ENCODE measurements around the gene CATSPERZ. TPM values are rescaled to one million over a fixed set of nuclear protein-coding genes. Genes with fewer than 3 reads are reported as not detected.
A peak's percentile ranks its signal among the peaks of the same experiment; 100 is the strongest.
"Not testable (repeated sequence)": the region's sequence is repeated elsewhere in the genome, so short reads cannot be mapped to it uniquely, and the experiment has no call there.

Gene CATSPERZ
- polyA plus RNA-seq, 6 donors from 2014 or later, result not detected

DNA sequence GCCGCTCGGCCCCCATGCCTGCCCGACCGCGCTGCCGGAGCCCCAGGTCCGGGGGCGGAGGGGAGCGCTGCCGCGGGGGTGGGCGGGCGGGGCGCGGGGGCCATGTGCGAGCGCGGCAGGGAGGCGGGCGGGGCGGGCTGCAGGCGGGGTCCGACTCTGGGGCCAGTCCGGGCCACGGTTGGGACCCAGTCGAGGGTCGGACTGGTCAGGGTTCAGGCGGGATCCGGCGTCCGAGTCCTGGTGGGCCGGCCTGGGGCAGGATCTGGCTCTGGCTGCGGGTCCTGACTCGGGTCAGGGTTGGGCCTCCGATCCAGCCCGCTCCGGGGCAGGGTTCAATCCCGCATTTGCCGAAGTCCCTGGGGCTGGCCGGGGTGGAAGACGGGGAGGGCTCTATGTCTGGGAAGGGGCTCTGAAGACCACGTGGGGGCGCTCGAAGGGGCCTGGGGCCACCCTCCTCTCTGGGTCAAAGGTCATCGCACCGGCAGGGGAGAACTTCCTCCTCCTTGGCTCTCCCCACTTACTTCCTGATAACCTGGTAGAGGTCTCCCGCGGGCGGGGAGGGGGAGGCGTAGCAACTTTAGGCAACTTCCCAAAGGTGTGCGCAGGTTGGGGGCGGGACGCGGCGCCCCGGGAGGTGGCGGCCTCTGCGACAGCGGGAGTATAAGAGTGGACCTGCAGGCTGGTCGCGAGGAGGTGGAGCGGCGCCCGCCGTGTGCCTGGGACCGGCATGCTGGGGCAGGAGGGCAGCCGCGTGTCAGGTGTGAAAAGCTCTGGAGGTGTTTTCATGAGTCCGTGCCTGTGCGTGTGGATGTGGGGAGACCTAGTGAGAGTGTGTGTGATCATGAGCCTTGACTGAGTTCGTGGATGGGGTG, 5.8 kb downstream of the CATSPERZ start:
- ATAC-seq (ENCODE audit: low read depth in 2 of 2), result peak; percentile 17 to 22
- Mint-ChIP-seq H3K27me3 (peaks cover 1 to 12% (median 8%) of the 10 kb centered on the region in 3 donors), H3K4me1 (peaks cover 10 to 43% (median 32%) of the 10 kb centered on the region in 3 donors)

DNA sequence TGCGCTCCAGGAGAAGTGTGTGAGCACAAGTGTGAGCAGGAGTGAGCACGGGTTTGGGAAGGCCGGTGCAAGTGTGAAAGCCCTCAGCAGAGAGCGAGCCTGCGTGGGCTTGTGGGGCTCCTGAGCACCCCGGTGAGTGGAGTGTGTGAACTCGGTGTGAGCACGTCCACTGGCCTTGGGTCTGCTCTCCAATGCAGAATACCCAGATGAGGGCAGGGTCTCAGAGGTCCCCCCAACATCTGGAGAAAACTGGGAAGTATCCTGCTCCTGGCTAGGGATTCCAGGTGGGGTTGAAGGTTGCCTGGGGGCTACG, 6.4 kb downstream of the CATSPERZ start:
- DNase-seq, result no peak
- ATAC-seq (ENCODE audit: low read depth in 2 of 2), result no peak
- peak overlapping the region; percentile 94 to 100 (median 98) for H3K4me3 Mint-ChIP-seq
- H3K27me3 Mint-ChIP-seq, result peaks cover 0 to 10% (median 5%) of the 10 kb centered on the region in 3 donors
- no peaks in the 10 kb centered on the region for H3K9me3 Mint-ChIP-seq
- peaks cover 10 to 39% (median 30%) of the 10 kb centered on the region in 3 donors for H3K4me1 Mint-ChIP-seq
- peak overlapping the region; percentile 89 to 98 (median 96) for H3K27ac Mint-ChIP-seq
- no peaks in the 10 kb centered on the region for H3K36me3 Mint-ChIP-seq

More for the DNA sequence above, 5.8 kb downstream of the CATSPERZ start:
- no peaks in the 10 kb centered on the region for H3K36me3 Mint-ChIP-seq
- no peaks in the 10 kb centered on the region for H3K9me3 Mint-ChIP-seq
- peak overlapping the region; percentile 94 to 100 (median 98) for H3K4me3 Mint-ChIP-seq
- peak; percentile 69 for DNase-seq
- peak overlapping the region; percentile 89 to 98 (median 96) for H3K27ac Mint-ChIP-seq

DNA sequence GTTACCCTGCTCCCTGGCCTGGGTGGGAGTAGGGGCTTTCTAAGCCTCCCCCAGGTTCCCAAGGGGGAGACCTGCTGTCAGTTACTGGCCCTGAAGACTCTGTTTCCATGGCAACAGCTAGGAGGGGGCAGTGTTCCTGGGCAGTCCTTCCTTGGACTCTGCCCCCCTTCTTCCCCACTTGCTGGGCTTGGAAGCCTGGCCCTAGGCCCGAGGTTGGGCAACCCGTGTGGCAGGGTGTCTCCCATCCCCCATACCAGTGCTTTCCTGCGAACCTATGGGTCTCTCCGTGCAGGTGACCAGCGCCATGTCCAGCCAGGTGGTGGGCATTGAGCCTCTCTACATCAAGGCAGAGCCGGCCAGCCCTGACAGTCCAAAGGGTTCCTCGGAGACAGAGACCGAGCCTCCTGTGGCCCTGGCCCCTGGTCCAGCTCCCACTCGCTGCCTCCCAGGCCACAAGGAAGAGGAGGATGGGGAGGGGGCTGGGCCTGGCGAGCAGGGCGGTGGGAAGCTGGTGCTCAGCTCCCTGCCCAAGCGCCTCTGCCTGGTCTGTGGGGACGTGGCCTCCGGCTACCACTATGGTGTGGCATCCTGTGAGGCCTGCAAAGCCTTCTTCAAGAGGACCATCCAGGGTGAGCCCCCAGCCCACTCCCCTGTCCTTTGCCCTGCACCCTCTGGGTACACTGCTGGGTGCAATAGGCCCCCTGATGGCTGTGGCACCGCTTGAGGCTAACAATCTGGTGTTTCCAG, 6.9 kb downstream of the CATSPERZ start:
- Mint-ChIP-seq H3K27ac (peak overlapping the region in 3 of 6 donors; percentile 21 to 89 (median 35)), H3K4me3 (peak overlapping the region; percentile 47 to 100 (median 98)), H3K4me1 (peaks cover 10 to 34% (median 30%) of the 10 kb centered on the region in 3 donors), H3K27me3 (peaks cover 0 to 10% (median 5%) of the 10 kb centered on the region in 3 donors), H3K9me3 (no peaks in the 10 kb centered on the region), H3K36me3 (no peaks in the 10 kb centered on the region)
- DNase-seq (no peak), ATAC-seq (ENCODE audit: low read depth in 2 of 2) (no peak)

DNA sequence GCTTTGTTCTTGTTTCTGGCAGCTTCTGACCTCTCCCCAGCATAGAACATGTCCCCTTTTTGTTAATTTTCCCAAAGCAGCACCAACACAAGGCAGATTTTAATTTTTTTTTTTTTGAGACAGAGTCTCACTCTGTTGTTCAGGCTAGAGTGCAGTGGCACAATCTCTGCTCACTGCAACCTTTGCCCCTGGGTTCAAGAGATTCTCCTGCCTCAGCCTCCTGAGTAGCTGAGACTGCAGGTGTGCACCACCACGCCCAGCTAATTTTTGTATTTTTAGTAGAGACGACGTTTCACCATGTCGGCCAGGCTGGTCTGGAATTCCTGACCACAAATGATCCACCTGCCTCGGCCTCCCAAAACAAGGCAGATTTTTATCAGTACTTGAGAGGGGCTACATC, 7.6 kb downstream of the CATSPERZ start:
- not testable (repeated sequence) for H3K36me3 Mint-ChIP-seq; ATAC-seq (ENCODE audit: low read depth in 2 of 2); H3K9me3 Mint-ChIP-seq; H3K27me3 Mint-ChIP-seq; DNase-seq
- Mint-ChIP-seq H3K4me3 (peak overlapping the region in 6 of 8 donors; percentile 16 to 97 (median 37)), H3K4me1 (peaks cover 15 to 38% (median 35%) of the 10 kb centered on the region in 3 donors), H3K27ac (peak overlapping the region in 2 of 6 donors; percentile 18 to 35)

DNA sequence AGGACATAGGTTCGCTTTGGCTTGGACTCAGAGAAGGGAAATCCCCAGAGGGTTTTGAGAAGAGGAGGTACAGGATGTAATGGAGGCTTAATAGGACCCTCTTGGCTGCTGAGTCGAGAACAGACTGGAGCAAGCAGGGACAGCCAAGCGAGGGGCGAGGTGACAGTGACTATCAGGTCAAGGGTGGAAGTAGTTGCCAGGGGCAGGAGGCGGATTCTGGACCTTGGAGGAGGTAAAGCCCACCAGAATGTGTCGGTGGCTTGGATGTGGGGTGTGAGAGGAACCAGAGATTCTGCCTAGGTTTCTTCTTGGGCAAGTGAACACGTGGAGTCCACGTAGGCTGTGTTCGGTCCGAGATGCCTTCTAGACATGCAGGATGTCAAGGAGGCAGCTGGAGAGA, 12.8 kb downstream of the CATSPERZ start:
- peaks cover 0 to 6% of the 10 kb centered on the region in 2 donors for H3K36me3 Mint-ChIP-seq
- peak overlapping the region; percentile 4 to 93 (median 72) for H3K27ac Mint-ChIP-seq
- ATAC-seq (ENCODE audit: low read depth in 2 of 2) (no peak), DNase-seq (no peak)
- H3K4me3 Mint-ChIP-seq, result peak overlapping the region in 1 of 8 donors; percentile 35
- peaks cover 17 to 38% (median 36%) of the 10 kb centered on the region in 3 donors for H3K4me1 Mint-ChIP-seq
- H3K27me3 Mint-ChIP-seq, result no peaks in the 10 kb centered on the region
- no peaks in the 10 kb centered on the region for H3K9me3 Mint-ChIP-seq

DNA sequence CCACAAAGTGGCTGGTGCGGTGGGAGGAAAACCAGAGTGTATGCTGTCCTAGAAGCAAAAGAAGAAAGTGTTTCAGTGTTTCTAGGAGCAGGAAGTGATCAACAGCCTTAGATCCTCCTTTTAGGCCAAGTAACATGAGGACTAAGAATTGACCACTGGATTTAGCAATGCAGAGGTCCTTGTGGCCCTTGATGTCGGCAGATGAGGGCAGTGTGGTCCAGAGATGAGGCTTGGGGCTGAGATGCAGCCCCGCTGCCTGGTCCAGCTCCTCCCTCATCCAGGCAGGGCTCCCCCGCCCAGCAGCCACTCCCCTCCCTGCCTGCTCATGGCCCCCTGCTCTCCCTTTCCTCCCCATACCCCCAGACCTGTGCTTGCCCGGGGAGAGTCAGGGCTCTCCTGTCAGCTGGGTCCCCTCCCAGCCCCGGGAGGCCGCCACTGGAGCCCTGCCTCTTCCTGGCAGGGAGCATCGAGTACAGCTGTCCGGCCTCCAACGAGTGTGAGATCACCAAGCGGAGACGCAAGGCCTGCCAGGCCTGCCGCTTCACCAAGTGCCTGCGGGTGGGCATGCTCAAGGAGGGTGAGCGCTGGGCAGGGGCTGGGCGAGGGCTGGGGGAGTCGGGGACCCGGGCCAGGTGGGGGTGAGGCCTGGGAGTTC, 13.5 kb downstream of the CATSPERZ start:
- ATAC-seq (ENCODE audit: low read depth in 2 of 2), result no peak
- DNase-seq, result no peak
- Mint-ChIP-seq H3K9me3 (no peaks in the 10 kb centered on the region), H3K4me3 (no peak overlapping the region), H3K27me3 (no peaks in the 10 kb centered on the region), H3K4me1 (peaks cover 20 to 43% (median 41%) of the 10 kb centered on the region in 3 donors), H3K27ac (peak overlapping the region in 2 of 6 donors; percentile 22 to 89), H3K36me3 (peaks cover 0 to 6% of the 10 kb centered on the region in 2 donors)

DNA sequence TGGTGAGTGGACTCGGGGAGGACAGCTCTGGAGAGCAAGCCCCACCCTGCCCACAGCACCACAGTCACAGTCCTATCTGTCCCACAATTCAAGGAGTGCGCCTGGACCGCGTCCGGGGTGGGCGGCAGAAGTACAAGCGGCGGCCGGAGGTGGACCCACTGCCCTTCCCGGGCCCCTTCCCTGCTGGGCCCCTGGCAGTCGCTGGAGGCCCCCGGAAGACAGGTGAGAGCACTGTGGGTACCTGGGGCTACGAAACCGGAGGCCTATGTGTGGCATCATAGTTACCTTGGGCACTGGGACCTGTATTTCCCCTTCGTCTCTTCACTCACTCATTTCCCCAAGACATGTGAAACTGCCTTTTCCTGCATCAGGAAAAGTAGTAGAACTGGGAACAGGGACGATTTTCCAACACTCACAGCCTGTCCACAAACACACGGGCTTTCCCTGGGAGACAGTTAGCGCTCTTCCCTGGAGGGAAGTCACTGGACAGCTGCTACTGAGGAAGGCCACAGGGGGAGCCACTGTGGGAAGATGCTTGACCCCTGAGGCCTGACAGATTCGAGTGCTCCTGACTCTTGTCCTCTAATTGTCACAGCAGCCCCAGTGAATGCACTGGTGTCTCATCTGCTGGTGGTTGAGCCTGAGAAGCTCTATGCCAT, 14.1 kb downstream of the CATSPERZ start:
- Mint-ChIP-seq H3K4me1 (peaks cover 26 to 47% (median 47%) of the 10 kb centered on the region in 3 donors), H3K36me3 (peaks cover 0 to 6% of the 10 kb centered on the region in 2 donors), H3K4me3 (peak overlapping the region in 2 of 8 donors; percentile 16 to 20), H3K27ac (peak overlapping the region in 2 of 6 donors; percentile 11 to 29), H3K27me3 (no peaks in the 10 kb centered on the region), H3K9me3 (no peaks in the 10 kb centered on the region)
- ATAC-seq (ENCODE audit: low read depth in 2 of 2), result no peak
- DNase-seq, result no peak

DNA sequence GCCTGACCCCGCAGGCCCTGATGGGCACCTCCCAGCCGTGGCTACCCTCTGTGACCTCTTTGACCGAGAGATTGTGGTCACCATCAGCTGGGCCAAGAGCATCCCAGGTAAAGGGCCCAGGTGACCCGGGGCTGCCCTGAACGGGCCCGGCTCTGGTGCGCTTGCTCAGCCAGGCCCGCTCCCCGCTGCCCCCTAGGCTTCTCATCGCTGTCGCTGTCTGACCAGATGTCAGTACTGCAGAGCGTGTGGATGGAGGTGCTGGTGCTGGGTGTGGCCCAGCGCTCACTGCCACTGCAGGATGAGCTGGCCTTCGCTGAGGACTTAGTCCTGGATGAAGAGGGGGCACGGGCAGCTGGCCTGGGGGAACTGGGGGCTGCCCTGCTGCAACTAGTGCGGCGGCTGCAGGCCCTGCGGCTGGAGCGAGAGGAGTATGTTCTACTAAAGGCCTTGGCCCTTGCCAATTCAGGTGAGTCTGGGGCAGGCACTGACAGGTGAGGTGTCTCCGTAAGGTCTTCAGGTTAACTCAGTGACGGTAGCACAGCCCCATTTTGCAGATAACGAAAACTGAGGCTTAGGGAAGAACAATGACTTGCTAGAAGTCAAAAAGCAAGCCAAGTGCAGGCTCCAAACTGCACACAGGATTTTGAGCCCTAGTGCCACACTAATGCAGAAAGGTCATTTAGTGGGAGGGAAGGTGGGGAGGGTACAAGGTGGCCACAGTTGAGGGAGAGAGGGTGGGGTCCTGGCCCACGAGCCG, 14.8 kb downstream of the CATSPERZ start:
- H3K27ac Mint-ChIP-seq, result peak overlapping the region in 2 of 6 donors; percentile 11 to 76
- H3K27me3 Mint-ChIP-seq, result no peaks in the 10 kb centered on the region
- no peaks in the 10 kb centered on the region for H3K9me3 Mint-ChIP-seq
- peak overlapping the region in 5 of 8 donors; percentile 16 to 73 (median 33) for H3K4me3 Mint-ChIP-seq
- peaks cover 31 to 54% (median 51%) of the 10 kb centered on the region in 3 donors for H3K4me1 Mint-ChIP-seq
- peaks cover 0 to 6% of the 10 kb centered on the region in 2 donors for H3K36me3 Mint-ChIP-seq
- ATAC-seq (ENCODE audit: low read depth in 2 of 2), result no peak
- DNase-seq, result no peak

DNA sequence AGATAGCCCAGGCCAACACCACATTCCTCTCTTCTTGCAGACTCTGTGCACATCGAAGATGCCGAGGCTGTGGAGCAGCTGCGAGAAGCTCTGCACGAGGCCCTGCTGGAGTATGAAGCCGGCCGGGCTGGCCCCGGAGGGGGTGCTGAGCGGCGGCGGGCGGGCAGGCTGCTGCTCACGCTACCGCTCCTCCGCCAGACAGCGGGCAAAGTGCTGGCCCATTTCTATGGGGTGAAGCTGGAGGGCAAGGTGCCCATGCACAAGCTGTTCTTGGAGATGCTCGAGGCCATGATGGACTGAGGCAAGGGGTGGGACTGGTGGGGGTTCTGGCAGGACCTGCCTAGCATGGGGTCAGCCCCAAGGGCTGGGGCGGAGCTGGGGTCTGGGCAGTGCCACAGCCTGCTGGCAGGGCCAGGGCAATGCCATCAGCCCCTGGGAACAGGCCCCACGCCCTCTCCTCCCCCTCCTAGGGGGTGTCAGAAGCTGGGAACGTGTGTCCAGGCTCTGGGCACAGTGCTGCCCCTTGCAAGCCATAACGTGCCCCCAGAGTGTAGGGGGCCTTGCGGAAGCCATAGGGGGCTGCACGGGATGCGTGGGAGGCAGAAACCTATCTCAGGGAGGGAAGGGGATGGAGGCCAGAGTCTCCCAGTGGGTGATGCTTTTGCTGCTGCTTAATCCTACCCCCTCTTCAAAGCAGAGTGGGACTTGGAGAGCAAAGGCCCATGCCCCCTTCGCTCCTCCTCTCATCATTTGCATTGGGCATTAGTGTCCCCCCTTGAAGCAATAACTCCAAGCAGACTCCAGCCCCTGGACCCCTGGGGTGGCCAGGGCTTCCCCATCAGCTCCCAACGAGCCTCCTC, 15.7 kb downstream of the CATSPERZ start:
- H3K4me1 Mint-ChIP-seq, result peaks cover 39 to 60% (median 55%) of the 10 kb centered on the region in 3 donors
- ATAC-seq (ENCODE audit: low read depth in 2 of 2); DNase-seq; H3K27me3 Mint-ChIP-seq; H3K9me3 Mint-ChIP-seq: not testable (repeated sequence)
- peaks cover 0 to 16% of the 10 kb centered on the region in 2 donors for H3K36me3 Mint-ChIP-seq
- H3K27ac Mint-ChIP-seq, result peak overlapping the region in 5 of 6 donors; percentile 99 to 100 (median 100)
- peak overlapping the region; percentile 82 to 99 (median 95) for H3K4me3 Mint-ChIP-seq

DNA sequence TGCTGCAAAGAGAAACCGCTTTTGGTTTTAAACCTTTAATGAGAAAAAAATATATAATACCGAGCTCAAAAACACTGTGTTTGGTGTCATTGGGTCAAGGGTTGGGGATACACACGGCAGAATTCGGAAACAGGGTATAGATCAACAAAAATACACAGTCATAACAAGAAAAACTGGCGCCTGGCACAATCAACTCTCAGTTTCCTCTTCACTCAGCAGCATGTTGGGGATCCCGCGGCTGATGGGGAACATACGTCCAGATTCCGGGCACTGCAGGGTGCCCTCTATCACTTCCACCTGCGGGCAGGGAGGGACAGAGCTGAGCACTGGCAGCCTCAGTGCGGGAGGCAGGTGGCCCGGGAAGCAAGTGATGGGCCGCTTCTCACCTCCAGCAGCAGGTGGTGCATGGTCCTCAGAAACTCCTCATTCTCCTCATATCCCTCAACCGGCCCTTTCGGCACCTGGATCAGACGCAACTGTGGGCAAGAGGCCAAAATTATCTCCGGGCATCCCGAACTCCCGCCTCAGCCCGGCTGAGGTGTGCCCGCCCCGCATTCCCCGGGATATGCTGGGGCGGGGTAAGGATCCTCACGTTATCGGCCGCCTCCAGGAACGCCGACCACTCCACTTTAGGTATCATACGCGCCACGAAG, 16.6 kb downstream of the CATSPERZ start:
- H3K36me3 Mint-ChIP-seq, result peaks cover 0 to 22% of the 10 kb centered on the region in 2 donors
- peak overlapping the region; percentile 82 to 99 (median 95) for H3K4me3 Mint-ChIP-seq
- H3K27ac Mint-ChIP-seq, result peak overlapping the region; percentile 99 to 100 (median 100)
- ATAC-seq (ENCODE audit: low read depth in 2 of 2) (peak; percentile 6 to 11), DNase-seq (no peak)
- H3K4me1 Mint-ChIP-seq, result peaks cover 42 to 67% (median 57%) of the 10 kb centered on the region in 3 donors
- H3K9me3 Mint-ChIP-seq, result no peaks in the 10 kb centered on the region
- no peaks in the 10 kb centered on the region for H3K27me3 Mint-ChIP-seq

Data from naive B cell (primary cell).